Fibroblast of upper back skin (primary cell): ENCODE data around the gene NR1I3.

ENCODE experiments used
- DNase-seq: peaks from one replicate; pipeline ENCODE4 v3.0.0-alpha.2; 2013

Gene NR1I3

DNA sequence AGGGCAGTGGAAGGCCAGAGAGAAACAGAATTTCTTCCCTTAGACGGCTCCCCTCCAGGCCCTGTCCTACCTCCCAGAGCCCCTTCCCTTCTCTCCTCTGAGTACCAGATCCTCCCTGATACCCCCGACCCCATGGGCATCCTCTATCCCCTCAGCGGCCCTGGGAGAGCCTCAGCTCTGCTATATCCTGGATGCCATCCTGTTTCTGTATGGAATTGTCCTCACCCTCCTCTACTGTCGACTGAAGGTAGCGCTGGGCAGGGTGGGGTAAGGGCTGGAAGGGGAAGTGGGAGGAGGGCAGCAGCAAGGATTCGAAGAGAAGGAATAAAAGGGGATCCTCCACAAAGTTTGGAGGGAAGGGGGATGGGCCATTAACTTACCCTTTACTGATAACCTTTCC, 20.2 kb downstream of the NR1I3 start:
- no peak for DNase-seq

DNA sequence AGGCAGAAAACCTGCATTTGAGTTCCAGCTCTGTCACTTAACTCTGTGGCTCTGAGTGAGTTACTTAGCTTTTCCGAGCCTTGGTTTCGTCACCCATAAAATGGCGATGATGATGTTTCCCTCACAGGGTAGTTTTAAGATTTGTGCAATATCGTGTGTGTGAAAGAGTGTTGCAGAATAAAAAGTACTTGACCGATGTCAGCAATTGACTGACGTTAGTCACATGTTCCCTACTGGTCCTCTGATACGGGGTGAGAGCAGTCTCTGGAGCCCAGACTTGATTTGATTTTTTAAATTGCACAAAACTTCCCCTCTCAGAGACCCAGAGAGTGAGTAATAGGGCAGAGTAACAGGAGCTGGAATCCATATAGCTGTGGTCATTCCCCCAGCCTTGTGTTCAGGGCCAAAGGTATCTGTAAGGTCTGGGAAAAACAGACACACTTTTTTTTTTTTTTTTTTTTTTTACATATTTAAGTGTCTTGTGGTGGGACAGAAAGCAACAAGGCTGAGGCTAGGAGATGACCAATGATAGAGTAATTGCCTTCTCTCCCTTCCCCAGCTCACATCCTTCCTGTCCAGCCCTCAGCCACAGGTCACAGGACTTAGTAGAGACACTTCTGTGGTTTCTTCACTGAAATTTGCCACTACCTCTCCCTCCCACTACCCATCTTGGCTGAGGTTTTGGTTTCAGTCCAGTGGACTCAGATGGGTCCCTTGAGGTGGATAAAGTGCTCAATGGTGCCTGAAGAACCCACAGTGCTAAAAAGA, 20.9 kb downstream of the NR1I3 start:
- peak; percentile 72 for DNase-seq

DNA sequence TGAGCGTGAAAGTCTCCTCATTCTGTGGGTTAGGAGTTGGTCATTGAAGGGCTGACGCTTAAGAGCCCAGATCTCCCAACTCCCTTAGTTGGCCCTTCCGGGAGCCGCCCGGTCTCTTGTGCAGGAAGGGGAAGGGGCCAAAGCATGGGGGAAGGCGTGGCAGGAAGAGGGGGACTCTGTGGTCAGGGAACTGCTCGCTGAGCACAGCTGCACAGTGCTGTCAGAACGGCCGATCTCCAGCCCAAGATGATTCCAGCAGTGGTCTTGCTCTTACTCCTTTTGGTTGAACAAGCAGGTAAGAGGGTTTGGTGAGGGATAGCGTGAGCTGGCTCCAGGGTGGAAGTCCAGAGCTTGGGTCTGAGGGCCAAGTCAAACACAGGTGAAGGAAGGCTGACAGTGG, 22.9 kb downstream of the NR1I3 start, which contains the start of gene FCER1G:
TSS of gene FCER1G (plus strand) at position 220 of the 400 bp plus-strand sequence. CDS start at position 247, 27 bp downstream.
- no peak for DNase-seq

DNA sequence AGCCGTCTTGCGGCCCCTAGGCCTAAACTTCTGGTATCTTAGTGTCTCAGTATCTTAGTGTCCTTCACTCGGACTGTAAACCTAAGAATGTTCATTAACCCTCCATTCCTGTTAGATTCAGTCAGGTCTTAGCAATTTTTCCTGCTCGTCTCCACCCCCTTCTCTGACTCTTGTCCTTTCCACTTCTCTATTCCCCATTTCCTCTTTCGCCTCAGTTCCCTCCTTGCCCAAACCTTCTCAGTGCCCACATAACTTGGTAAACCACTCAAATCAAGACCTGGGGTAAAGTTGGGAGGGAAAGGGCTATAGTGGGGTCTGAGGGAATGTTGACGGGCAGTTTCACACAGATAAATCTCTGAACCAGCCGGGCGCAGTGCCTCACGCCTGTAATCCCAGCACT, 23.6 kb downstream of the NR1I3 start:
- no peak for DNase-seq

DNA sequence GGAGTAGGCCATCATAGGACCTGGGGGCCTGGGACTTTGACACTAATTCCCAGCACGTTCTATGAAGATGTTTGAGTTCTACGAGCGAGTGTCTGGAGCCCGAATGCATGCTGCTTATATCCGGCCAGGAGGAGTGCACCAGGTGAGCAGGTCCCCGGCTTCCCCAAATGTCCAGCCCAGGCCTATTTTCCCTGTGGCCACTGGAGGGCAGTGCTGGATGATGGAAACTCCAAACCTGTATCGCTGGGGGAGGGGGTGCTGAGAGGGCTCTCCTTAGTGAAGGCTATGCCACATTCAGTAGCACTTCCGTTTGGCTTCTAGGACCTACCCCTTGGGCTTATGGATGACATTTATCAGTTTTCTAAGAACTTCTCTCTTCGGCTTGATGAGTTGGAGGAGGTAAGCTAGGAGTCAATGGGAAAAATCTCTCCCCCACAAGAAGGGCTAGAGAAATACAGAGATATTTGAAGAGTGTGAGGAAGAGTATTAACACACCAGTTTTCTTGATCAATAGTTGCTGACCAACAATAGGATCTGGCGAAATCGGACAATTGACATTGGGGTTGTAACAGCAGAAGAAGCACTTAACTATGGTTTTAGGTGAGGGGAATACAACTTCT, 28.1 kb downstream of the NR1I3 start:
- DNase-seq: peak; percentile 68

DNA sequence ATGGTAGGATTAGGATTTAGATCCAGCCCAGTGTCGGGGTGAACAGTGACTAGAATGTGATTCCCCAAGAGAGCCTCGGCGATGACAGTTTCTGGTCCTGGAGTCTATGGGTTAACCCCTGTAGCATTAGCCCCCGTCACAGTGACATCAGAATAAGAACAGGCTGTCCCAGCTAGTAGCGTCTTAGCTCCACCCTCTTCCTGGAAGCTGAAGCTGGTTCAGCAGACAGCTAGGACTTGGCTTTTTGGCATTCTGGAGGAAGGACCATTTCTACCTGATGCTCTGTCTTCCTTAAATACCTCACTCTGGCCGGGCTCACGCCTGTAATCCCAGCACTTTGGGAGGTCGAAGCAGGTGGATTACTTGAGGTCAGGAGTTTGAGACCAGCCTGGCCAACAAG, 30.8 kb downstream of the NR1I3 start:
- DNase-seq: no peak

DNA sequence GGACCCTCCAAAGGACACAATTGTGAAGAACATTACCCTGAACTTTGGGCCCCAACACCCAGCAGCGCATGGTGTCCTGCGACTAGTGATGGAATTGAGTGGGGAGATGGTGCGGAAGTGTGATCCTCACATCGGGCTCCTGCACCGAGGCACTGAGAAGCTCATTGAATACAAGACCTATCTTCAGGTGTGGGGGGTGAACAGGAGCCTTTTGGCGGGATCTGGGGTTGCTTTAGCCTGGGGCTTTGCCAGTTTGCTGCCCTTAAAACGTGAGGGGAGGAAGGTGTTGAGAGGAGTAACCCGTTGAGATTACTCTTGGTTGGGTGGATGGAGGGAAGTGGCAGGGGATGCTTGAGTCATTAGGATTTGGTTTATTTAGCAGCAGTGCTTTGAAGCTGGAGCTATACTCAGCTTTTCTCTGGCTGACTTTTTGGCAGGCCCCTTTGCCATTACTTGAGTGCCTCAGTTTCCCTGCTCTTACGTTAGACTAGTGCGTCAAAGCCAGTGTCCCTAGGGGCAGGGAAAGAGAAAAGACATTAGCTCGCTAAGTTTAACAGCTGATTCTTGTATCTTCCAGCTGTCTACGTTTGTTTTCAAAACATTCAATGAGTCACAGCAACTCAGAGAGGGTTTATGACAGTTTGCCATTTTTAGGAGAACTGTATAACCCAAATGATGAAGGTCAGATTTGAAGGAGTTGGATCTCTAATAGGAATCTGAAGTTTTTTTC, 31.4 kb downstream of the NR1I3 start:
- no peak for DNase-seq

DNA sequence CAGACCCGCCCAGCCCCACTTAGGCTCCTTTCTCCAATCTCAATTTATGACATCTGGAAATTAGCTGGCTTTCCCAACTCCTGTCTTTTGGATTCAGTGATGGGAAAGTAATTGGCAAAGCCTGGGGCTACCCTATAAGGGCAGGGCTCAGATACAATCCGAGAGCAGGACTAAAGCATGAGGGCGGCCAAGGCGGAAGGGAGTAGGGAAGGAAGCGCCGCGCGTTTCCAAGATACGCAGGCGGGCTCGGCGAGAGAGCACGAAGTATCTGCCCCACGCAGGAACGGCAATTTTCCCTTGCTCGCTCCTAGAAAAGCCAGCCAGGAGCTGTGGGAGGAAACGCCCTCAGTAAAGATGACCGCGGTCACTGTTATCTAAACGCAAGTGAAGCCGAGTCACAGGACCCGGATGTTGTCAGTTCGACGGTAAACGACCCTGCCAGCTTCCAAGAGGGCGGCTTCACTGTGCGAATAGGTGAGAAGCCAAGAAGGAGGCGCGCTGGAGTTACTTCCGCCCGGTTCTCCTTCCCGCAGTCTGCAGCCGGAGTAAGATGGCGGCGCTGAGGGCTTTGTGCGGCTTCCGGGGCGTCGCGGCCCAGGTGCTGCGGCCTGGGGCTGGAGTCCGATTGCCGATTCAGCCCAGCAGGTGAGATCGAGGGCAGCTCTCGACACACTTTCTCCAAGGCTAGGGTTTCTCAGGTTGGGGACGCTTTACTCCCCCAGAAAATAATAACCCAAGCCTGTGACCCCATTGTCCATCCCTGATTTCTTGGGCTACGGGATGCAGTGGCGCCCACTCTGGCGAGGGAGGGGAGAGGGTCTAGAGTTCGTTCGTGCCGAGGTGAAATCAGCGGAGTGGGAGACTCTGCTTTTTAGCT, 35.9 kb downstream of the NR1I3 start, which contains the start of gene NDUFS2:
TSS of gene NDUFS2 (plus strand) at position 532 of the 877 bp plus-strand sequence. CDS start at position 551, 19 bp downstream.
- peak; percentile 99 for DNase-seq

DNA sequence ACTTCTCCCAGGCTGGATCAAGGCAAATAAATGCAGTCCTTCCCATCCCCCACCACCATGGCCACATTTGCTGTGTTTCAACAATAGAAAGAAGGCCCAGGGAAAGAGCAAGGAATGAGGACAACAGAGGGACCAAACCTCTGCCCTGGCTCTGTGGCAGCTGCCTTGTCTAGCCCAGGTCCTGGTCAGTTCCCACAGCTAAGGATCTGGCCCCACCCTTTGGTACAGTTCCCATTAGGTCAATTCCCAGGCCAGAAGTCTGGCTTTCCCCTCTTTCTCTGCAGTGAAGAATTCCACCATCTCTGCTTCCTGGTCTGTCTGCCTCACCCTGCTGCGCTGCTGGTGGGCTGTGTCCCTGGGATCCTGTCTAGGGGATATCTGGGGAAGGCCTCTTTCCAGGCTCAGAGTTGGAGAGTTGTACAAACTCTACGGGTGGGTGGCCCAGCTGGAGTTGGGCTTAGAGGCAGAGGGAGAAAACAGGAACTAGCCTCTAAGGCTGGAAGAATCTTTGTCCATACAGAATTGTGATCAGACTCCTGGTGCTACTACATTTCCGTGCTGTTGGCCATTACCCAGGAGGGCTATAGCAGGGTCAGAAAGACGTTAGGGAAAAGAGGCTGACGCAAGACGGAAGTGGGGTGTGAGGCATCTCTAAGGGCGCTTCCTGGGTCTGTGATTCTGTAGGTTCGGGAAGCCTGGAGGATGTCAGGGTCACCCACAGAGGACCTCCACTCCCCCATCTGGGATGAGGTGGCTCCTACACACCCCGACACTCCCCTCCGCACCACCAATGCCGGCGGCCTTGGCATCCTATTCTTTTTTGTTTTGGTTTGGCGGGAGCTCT, 36.8 kb downstream of the NR1I3 start:
- DNase-seq: peak; percentile 62

DNA sequence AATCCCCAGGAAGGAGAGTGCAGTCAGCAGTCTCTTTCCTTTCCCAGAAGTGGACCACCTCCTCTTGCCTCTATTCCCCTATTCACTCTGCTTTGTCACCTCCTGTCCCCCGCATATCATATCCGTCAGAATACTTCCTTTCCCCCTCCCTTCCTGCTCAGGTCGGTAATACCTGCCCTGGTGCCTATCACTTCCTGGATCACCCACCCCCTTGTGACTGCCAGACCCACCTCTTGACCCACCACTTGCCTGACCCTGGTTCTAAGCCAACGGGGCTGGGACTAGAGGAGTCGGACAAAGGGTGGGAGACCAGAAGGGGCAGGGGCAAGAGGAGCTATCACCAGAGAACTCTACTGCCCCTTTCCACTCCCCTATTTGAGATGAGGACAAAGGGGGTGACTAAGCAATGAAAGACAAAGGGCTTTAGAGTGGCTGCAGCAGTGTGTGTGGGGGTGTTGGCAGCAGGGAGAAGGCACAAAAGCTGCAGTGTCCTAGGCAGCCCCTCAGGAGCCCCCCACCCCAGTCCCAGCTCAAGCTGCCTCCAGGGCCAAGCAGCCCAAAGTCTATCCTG, 37.5 kb downstream of the NR1I3 start:
- DNase-seq: no peak

DNA sequence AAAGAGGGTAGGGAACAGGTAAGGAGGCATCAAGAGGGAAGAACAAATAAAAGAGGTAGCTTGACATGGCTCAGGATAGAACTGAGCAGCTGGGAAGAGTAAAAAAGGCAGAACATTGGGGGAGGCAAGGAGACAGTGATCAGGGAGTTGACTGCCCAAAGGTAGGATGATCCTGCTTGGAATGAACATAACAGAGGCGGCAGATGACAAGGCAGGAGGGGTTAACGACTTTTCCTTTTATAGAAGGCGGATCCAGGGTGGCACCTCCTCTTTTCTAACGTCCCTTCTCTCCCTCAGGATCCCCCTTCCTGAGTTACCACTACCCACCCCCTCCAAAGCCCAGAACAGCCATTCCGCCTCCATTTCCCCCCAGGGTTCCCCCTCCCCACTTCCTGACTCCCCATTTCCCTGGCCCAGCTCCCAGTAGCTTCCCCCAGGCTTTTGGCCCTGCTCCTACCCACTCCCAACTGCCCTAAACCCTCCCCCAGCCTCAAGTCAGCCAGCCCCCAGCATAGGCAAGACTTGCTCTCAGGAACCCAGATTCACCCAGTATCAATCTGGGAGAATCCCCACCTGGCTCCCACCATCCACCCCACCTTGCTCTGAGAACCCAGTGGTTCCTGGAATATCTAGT, 38.4 kb downstream of the NR1I3 start:
- peak; percentile 24 for DNase-seq

DNA sequence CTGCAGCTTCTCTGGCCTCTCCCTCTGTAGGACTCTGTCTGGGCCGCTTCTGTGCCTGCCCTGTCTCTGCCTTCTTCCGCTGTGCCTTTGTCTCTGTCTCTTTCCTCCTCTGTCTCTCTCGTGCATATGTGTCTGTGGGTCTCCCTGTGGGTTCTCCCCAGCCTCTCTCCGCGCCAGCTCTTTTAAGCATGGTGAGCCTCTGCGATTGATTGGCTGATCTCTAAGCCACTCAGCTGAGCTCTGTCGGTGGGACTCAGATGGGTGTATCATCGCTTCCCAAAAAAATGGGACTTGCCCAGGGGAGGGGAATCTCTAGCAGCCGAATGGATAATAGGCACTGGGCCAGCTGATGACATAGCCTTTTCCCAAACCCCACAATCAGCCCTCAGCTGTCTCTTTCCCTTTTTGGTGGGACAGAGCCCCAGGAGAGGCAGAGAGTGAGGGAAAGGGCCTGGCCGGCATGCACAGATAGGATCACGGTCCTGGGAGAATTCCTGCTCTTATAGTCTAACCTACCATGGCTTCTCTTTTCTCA, 39.0 kb downstream of the NR1I3 start, which contains the start of gene ADAMTS4:
TSS of gene ADAMTS4 (minus strand) at position 158 of the 535 bp plus-strand sequence. CDS start 427 bp downstream, outside the sequence.
- DNase-seq: peak; percentile 95

DNA sequence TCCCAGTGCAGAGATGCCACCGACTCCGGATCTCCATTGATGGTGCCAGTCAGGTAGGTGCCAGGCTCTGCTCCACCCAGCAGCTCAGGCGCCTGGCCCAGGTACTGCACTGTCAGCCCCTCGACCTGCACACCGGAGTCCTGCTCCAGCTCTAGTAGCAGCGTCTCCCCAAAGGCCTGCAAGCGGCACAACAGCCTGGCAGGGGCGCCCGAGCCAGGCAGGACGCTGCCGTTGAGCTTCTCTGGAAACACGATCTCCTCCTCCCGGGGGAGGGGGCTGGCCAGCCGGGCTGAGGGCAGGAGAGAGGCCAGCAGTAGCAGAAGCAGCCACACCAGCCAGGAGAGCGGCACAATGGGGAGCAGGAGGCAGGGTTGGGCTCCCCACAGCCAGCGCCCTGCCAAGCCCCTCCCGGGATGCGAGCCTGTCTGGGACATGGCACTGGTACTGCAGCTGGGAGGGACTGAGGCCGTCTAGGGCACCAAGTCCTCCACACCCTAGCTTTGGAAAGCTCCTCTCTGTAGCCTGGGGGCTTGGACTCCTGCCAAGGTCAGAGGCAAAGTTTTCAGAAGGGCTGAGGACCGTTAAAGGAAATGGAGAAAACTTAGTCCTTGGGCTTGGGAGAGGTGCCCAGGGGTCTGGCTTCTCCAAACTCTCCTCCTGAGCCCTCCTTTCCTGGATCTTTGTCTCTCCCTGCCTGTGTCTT, 39.7 kb downstream of the NR1I3 start:
- peak; percentile 37 for DNase-seq

DNA sequence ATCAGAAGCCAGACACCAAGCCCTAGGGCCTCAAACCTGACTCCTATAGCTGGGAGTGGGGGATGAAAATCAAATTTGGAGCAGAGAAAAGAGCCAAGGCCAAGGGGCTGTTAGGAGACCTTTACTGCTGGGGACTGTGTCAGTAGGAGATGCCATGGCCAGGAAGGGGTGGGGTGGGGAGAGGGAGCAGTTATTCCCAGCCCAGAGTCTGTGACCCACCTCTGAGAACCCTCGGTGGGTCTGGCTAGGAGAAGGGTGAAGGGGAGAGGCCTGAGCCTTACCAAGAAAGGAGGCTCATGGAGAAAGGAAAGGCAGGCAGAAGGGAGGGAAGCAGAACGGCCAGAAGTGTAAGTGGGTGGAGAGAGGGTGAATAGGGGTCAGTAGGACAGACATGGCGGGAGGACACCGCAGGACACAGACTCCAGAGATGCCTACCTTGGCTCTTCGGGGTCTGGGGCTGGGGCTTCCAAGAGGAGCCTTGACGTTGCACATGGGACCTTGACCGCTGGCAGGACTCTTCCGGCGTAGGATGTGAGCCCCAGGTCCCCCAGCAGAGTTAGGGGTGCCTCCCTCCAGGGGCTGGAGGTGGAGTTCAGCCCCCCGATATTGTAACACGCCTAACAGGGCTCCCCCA, 40.3 kb downstream of the NR1I3 start:
- no peak for DNase-seq

DNA sequence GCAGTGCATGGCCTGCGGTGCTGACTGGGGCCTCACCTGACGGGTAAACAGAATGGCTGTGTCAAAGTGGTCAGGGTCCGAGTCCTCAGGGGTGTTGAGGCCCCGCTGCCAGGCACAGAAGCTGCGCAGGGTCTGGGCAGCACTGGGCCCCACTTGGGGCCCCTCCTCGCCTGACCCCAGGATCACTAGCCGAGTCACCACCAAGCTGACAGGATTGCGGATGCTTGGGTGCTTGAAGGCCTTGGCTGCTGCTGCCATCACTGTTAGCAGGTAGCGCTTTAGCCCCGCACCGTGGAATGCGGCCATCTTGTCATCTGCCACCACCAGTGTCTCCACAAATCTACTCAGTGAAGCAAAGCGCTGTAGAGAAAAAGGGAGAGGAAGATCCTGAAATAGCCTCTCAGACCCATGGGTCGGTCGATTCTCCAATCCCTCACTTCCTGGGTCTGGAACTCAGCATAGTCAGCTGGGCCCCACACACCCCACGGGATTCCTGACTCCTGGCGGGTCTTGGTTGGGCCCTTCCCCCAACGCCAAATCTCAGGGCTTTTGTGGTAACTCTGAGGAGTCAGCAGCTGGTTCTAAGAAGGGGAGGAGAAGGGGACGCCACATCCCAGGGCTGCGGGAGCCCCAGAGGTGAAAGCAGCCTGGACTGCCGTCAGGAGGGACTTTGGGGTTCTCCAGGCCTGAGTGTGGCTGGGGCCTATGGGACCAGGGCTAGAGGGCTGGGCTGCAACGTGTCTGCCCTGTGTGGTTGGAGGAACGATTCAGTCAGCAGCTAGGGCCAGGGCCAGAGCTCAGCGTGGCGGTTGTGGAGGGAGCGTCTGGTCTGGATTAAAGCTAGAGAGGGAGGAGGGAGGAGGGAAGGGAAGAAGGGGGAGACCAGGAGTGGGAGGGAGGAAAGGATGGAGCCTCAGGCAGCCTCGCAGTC, 41.2 kb downstream of the NR1I3 start:
- DNase-seq: peak; percentile 95

DNA sequence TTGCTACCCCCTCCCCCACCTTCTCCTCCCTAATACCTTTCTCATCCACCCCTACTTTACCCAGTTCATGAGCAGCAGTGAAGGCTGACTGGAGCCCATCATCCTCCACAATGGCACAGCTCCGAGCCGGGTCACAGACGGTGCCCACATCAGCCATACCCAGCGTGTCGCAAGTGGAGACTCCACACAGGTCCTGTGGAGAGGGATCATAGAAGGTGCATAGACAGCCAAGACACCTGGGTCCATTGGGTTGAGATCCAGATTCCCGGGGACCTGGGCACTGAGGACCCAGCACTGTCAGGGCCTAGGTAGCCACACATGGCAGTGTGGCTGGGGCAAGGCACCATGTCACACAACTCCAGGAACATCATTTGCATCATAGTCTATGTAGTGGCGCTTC, 41.9 kb downstream of the NR1I3 start:
- DNase-seq: no peak

DNA sequence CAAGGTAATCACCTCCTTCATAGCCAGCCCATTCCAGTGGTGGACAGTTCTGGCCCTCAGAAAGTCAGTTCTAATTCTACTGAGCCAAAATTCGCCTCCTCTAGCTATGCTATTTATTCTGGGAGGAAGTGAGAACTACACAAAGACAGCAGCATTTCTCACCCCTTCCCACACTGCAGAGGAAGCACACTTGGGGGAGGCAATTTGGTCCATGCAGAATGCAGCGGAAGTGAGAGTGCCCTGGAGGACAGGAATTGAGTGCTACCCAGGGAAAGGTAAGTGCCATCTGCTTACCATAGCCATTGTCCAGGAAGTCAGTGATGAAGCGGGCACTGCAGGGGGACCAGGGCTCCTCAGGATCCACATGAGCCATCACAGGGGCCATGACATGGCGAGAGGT, 42.8 kb downstream of the NR1I3 start:
- DNase-seq: no peak
